Muscle layer of duodenum (tissue), 2 donors: Measurements from ENCODE around the gene STARD10.

Experiments used
- H3K27ac ChIP-seq: one replicate; pipeline ENCODE4 v1.7.0; 2013; ENCODE audit warnings: mild to moderate bottlenecking, low read length
- H3K27me3 ChIP-seq: one replicate; pipeline ENCODE4 v1.7.0; 2013; ENCODE audit warnings: low read depth, mild to moderate bottlenecking, control low read depth, low read length
- H3K36me3 ChIP-seq, 2 donors: one replicate each; pipeline ENCODE4 v1.7.0; 2013; ENCODE audit warnings: low read length in 2 of 2, control low read depth in 1 of 2, mild to moderate bottlenecking in 1 of 2; ENCODE audit not compliant: insufficient read depth in 2 of 2, control insufficient read depth in 1 of 2
- H3K4me1 ChIP-seq, 2 donors: one replicate each; pipeline ENCODE4 v1.7.0; 2013; ENCODE audit warnings: low read length in 2 of 2, mild to moderate bottlenecking in 2 of 2, control low read depth in 1 of 2, moderate library complexity in 1 of 2; ENCODE audit not compliant: insufficient read depth in 2 of 2, control insufficient read depth in 1 of 2
- H3K4me3 ChIP-seq, 2 donors: one replicate each; pipeline ENCODE4 v1.7.0; 2013; ENCODE audit warnings: low read length in 2 of 2, low read depth in 1 of 2, mild to moderate bottlenecking in 1 of 2
- H3K9me3 ChIP-seq, 2 donors: one replicate each; pipeline ENCODE4 v1.7.0; 2013; ENCODE audit warnings: low read length in 2 of 2, control low read depth in 1 of 2, mild to moderate bottlenecking in 1 of 2; ENCODE audit not compliant: control insufficient read depth in 1 of 2
- donor health status: healthy.

The STARD10 gene

GRCh38 chr11:72766152-72766902 is 27.5 kb downstream of the STARD10 start:
- Histone ChIP-seq H3K4me1 (peaks cover 7 to 10% of the 10 kb centered on the region in 2 donors), H3K27me3 (no peaks in the 10 kb centered on the region), H3K27ac (no peak overlapping the region), H3K9me3 (no peaks in the 10 kb centered on the region), H3K36me3 (no peaks in the 10 kb centered on the region), H3K4me3 (no peak overlapping the region)

- no peak overlapping the region for H3K4me3 ChIP-seq
- H3K27me3 ChIP-seq: no peaks in the 10 kb centered on the region
- no peaks in the 10 kb centered on the region for H3K36me3 ChIP-seq
- peaks cover 0 to 10% of the 10 kb centered on the region in 2 donors for H3K4me1 ChIP-seq
- no peaks in the 10 kb centered on the region for H3K9me3 ChIP-seq
- H3K27ac ChIP-seq: no peak overlapping the region
Observed at GRCh38 chr11:72764503-72764902, 29.3 kb downstream of the STARD10 start.

DNA sequence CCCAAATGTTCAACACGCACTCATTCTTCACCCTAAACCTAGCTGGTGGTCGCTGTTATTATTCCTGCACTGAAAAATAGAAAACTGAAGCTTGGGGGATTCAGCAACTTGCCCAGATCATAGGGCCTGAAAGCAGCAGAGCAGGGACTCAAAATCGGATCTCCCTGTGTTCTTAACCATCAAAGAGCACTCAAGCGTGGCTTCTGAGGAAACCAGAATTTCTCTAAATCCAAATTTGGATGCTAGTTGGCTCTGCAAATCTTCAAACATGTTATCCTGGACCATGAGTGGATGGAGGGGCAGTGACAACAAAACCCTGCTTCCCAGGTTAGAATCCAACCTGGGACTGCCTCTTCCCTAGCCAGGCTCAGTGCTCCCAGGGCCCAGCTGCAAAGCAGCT is 30.0 kb downstream of the STARD10 start:
- Histone ChIP-seq H3K4me3 (no peak overlapping the region), H3K9me3 (no peaks in the 10 kb centered on the region), H3K27me3 (no peaks in the 10 kb centered on the region), H3K36me3 (no peaks in the 10 kb centered on the region), H3K4me1 (peaks cover 5 to 10% of the 10 kb centered on the region in 2 donors), H3K27ac (no peak overlapping the region)

GRCh38 chr11:72762641-72763304 is 31.1 kb downstream of the STARD10 start:
- no peak overlapping the region for H3K4me3 ChIP-seq
- H3K36me3 ChIP-seq: peaks cover 0 to 4% of the 10 kb centered on the region in 2 donors
- no peaks in the 10 kb centered on the region for H3K27me3 ChIP-seq
- H3K27ac ChIP-seq: no peak overlapping the region
- no peaks in the 10 kb centered on the region for H3K9me3 ChIP-seq
- peaks cover 7 to 13% of the 10 kb centered on the region in 2 donors for H3K4me1 ChIP-seq

- Histone ChIP-seq H3K27ac (no peak overlapping the region), H3K9me3 (no peaks in the 10 kb centered on the region), H3K4me1 (peaks cover 7 to 13% of the 10 kb centered on the region in 2 donors), H3K27me3 (no peaks in the 10 kb centered on the region), H3K36me3 (peaks cover 0 to 4% of the 10 kb centered on the region in 2 donors), H3K4me3 (no peak overlapping the region)
Observed at GRCh38 chr11:72760539-72761405, 33.1 kb downstream of the STARD10 start.

- no peak overlapping the region for H3K27ac ChIP-seq
- H3K4me3 ChIP-seq: no peak overlapping the region
- no peaks in the 10 kb centered on the region for H3K9me3 ChIP-seq
- H3K4me1 ChIP-seq: peaks cover 7 to 13% of the 10 kb centered on the region in 2 donors
- peaks cover 0 to 4% of the 10 kb centered on the region in 2 donors for H3K36me3 ChIP-seq
- H3K27me3 ChIP-seq: no peaks in the 10 kb centered on the region
Observed at GRCh38 chr11:72759468-72759985, 34.3 kb downstream of the STARD10 start.

DNA sequence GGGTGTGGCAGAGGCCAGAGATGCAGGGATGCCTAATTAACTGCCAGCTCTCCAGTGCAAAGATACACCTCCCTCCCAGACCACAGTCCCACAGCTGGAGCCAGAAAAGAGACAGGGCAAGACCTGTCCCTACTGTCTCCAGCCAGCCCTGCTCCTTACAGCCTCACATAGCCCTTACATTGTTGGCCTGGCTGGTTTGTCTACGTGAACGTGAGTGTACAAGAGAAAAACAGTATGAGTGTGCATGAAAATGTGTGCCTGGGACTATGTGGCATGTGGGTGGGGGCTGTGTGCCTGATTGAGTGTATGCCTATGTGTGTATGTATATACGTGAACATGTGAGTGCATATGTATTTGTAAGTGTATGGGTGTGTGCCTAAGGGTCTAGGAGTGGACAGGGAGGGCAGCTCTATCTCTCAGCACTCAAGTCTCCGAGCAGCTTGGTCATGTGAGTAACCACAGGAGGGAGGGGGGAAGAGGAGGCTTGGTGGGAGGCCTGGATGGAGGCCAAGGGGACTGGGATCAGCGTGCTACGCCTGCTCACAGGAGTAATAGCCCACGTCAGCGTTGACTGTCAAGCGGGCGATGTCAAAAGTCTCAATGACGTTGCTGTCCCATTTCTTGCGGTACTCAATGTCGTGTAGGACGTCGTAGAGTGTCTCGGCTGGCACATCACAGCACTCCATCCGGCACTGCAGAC is 35.0 kb downstream of the STARD10 start:
- H3K27ac ChIP-seq: no peak overlapping the region
- no peak overlapping the region for H3K4me3 ChIP-seq
- H3K36me3 ChIP-seq: peaks cover 0 to 4% of the 10 kb centered on the region in 2 donors
- H3K9me3 ChIP-seq: no peaks in the 10 kb centered on the region
- no peaks in the 10 kb centered on the region for H3K27me3 ChIP-seq
- peaks cover 7 to 9% of the 10 kb centered on the region in 2 donors for H3K4me1 ChIP-seq

DNA sequence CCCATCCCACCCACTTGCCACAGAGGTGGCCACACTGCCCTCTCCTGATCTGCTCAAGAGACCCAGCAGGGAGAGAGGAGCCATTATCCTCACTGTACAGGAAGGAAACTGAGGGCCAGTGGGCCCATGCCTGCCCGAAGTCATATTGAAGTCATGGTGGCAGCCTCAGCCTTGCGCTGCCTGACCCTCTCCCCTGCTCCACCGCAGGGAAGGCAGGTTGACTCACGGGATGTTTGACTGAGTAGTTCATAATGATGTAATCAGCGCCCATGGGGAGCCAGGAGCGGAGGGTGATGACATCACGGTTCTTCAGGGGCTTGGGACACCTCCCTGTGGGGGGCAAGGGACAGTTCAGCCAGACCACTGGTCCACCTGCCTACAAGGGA is 35.5 kb downstream of the STARD10 start:
- H3K36me3 ChIP-seq: peaks cover 0 to 4% of the 10 kb centered on the region in 2 donors
- no peaks in the 10 kb centered on the region for H3K9me3 ChIP-seq
- H3K4me1 ChIP-seq: peaks cover 8 to 11% of the 10 kb centered on the region in 2 donors
- no peak overlapping the region for H3K4me3 ChIP-seq
- H3K27me3 ChIP-seq: no peaks in the 10 kb centered on the region
- no peak overlapping the region for H3K27ac ChIP-seq

- Histone ChIP-seq H3K36me3 (peaks cover 0 to 4% of the 10 kb centered on the region in 2 donors), H3K9me3 (no peaks in the 10 kb centered on the region), H3K4me3 (no peak overlapping the region), H3K4me1 (peaks cover 7 to 34% of the 10 kb centered on the region in 2 donors), H3K27ac (no peak overlapping the region), H3K27me3 (no peaks in the 10 kb centered on the region)
Observed at GRCh38 chr11:72755713-72756285, 38.0 kb downstream of the STARD10 start.

DNA sequence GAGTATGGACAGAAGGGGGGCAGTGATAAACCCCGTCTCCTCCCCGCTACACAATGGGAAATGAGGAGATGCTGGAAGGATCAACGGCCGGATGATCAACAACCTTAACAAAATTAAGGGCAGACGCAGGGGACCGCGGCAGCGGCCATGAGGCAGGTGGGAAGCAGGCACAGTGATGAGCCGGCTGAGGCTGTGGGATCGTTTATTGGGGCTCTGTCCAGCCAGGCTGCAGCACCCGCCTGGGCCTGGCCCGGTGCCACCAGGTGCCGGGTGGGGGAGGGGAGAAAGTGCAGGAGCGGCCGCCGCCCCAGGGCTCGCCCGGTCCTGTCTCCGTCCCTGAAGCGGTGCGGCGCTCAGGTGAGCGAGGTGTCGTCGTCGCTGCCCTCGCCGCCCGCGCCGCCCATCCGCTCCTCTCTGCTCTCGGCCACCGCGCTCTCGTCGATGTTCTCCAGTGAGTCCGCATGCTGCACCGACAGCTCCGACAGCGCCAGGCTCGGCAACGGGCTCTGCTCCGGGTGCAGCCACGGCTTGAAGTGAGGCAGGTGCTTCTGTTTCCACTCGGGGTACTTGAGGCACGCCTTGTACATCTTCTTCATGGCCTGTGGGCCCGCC is 39.2 kb downstream of the STARD10 start:
- Histone ChIP-seq H3K36me3 (peaks cover 0 to 4% of the 10 kb centered on the region in 2 donors), H3K9me3 (no peaks in the 10 kb centered on the region), H3K4me1 (peaks cover 7 to 44% of the 10 kb centered on the region in 2 donors), H3K27ac (no peak overlapping the region), H3K4me3 (no peak overlapping the region), H3K27me3 (no peaks in the 10 kb centered on the region)
